Gastroesophageal sphincter (tissue), 3 donors: Measurements from ENCODE around the gene MEGF6.

Source experiments
- CTCF ChIP-seq, 4 experiments: fragments of 200-600 bp in 2 of 4; fragments of 450-650 bp in 2 of 4; sonication (generic) in 1 of 4; IDR thresholded peaks; one replicate each; pipeline ENCODE4 v1.5.1; 2017 to 2019; ENCODE audit warnings: antibody characterized with exemption in 4 of 4, mild to moderate bottlenecking in 2 of 4, moderate library complexity in 2 of 4
- EP300 ChIP-seq: sonication (generic); formaldehyde crosslinking; IDR thresholded peaks from one replicate; pipeline ENCODE4 v1.6.1; 2017; ENCODE audit warnings: antibody characterized with exemption, mild to moderate bottlenecking
- POLR2A ChIP-seq, 2 donors: fragments of 450-650 bp; IDR thresholded peaks; one replicate each; pipeline ENCODE4 v1.6.1; 2017; ENCODE audit warnings: antibody characterized with exemption in 2 of 2, mild to moderate bottlenecking in 2 of 2, moderate library complexity in 1 of 2

- TF ChIP-seq CTCF (IDR thresholded peaks at IDR 0.05) (no peak), EP300 (no peak), POLR2A (IDR thresholded peaks at IDR 0.05) (no peak)
Observed at GRCh38 chr1:3556336-3556735, 55.0 kb downstream of the MEGF6 start.
